Prostate gland (tissue), 2 donors: ENCODE measurements around the gene SPAG7. TPM values are rescaled to one million over a fixed set of nuclear protein-coding genes. Genes with fewer than 3 reads are reported as not detected.

Experiments
- DNase-seq: peaks from one replicate; pipeline ENCODE4 v3.0.0-alpha.2; 2019; ENCODE audit warnings: low spot score
- H3K27ac ChIP-seq, 2 donors: fragments of 200-600 bp; sonication (generic); 2 replicates each; pipeline ENCODE4 v1.5.1; 2017 to 2019
- H3K27me3 ChIP-seq: fragments of 200-600 bp; sonication (generic); replicated peaks from 2 replicates; pipeline ENCODE4 v1.5.1; 2019; ENCODE audit not compliant: insufficient read depth
- H3K36me3 ChIP-seq, 2 donors: fragments of 200-600 bp; sonication (generic); 1 replicate in 1 of 2; 2 replicates in 1 of 2; pipeline versions ENCODE4 v1.5.1 to v1.8.1; 2017 to 2019
- H3K4me1 ChIP-seq: fragments of 200-600 bp; sonication (generic); replicated peaks from 2 replicates; pipeline ENCODE4 v1.5.1; 2019
- H3K4me3 ChIP-seq, 2 donors: fragments of 200-600 bp; sonication (generic); 2 replicates each; pipeline ENCODE4 v1.5.1; 2017 to 2019
- H3K9me3 ChIP-seq: fragments of 200-600 bp; sonication (generic); 2 replicates; pipeline ENCODE4 v1.5.1; 2017
- POLR2A ChIP-seq: fragments of 450-650 bp; IDR thresholded peaks from one replicate; pipeline ENCODE4 v1.6.1; 2016; ENCODE audit warnings: antibody characterized with exemption, mild to moderate bottlenecking
- POLR2AphosphoS5 ChIP-seq: sonication (generic); formaldehyde crosslinking; IDR thresholded peaks from one replicate; pipeline ENCODE4 v1.6.1; 2017; ENCODE audit warnings: antibody characterized with exemption
- WGBS: methylation state at CpG from one replicate; pipeline ENCODE4 v1.1.5; 2018; 5-methylcytosine and 5-hydroxymethylcytosine counted together
- intact Hi-C: fragments of 100-400 bp; cut with DNase I; formaldehyde crosslinking; loops from one replicate; pipeline ENCODE4 v1.14.2; 2022
- total RNA-seq, 2 donors: library from RNA; depleted of rRNA; stranded (reverse); fragments of >200 nt; gene quantifications; one replicate each; pipeline ENCODE4 v1.1.0, GENCODE V29; 2016
- TF ChIP-seq, protein P1 (sequence below), 4 experiments: fragments of 200-600 bp in 2 of 4; fragments of 450-650 bp in 2 of 4; sonication (generic) in 2 of 4; IDR thresholded peaks; 1 replicate in 3 of 4; 2 replicates in 1 of 4; pipeline ENCODE4 v1.5.1; 2016 to 2019; ENCODE audit warnings: antibody characterized with exemption in 4 of 4, mild to moderate bottlenecking in 2 of 4, moderate library complexity in 2 of 4

SPAG7 gene
- total RNA-seq, 2 donors from 2014 or later = 54.2 to 72.0 TPM

DNA sequence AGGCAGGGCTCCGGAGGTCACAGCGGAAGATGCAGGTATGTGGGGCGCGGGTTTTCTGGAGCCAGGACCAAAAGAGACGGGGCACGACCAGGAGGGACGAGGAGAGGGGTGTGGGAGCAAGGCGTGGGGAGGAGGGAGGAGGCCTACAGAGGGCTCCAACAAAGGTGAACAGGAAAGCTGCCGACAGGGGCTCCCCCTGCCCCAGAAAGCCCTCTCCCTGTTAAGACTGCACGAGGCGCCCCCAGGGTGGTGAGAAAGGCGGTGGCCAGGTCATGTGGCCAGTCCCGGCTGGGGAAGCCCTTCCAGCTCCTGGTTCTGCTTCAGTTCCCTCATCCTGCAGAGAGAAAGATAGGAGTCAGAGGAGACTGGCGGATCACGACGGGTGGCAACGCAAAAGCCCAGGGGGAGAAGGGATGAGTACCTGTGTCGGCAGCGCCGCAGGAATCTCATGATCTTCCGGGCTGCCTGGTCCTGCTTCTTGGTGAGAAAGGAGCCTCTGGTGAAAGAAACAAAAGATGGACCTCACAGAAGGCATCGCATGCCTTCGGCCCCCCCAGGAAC is 949 bp upstream of the SPAG7 start:
- H3K27ac ChIP-seq = peak overlapping the region; percentile 94 to 96
- H3K4me1 ChIP-seq = peaks cover 12% of the 10 kb centered on the region
- 25% methylated on average over 23 of the region's 23 CpGs for WGBS
- H3K36me3 ChIP-seq = peaks cover 4 to 8% of the 10 kb centered on the region in 2 donors
- no peak for DNase-seq
- peak overlapping the region; percentile 48 to 63 for H3K4me3 ChIP-seq
- intact Hi-C loops = no loop called here
- TF ChIP-seq POLR2A (no peak), POLR2AphosphoS5 (no peak)
- TF ChIP-seq, protein P1, sequence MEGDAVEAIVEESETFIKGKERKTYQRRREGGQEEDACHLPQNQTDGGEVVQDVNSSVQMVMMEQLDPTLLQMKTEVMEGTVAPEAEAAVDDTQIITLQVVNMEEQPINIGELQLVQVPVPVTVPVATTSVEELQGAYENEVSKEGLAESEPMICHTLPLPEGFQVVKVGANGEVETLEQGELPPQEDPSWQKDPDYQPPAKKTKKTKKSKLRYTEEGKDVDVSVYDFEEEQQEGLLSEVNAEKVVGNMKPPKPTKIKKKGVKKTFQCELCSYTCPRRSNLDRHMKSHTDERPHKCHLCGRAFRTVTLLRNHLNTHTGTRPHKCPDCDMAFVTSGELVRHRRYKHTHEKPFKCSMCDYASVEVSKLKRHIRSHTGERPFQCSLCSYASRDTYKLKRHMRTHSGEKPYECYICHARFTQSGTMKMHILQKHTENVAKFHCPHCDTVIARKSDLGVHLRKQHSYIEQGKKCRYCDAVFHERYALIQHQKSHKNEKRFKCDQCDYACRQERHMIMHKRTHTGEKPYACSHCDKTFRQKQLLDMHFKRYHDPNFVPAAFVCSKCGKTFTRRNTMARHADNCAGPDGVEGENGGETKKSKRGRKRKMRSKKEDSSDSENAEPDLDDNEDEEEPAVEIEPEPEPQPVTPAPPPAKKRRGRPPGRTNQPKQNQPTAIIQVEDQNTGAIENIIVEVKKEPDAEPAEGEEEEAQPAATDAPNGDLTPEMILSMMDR (IDR thresholded peaks at IDR 0.05) = no peak
- H3K27me3 ChIP-seq = no peaks in the 10 kb centered on the region
- no peaks in the 10 kb centered on the region for H3K9me3 ChIP-seq

DNA sequence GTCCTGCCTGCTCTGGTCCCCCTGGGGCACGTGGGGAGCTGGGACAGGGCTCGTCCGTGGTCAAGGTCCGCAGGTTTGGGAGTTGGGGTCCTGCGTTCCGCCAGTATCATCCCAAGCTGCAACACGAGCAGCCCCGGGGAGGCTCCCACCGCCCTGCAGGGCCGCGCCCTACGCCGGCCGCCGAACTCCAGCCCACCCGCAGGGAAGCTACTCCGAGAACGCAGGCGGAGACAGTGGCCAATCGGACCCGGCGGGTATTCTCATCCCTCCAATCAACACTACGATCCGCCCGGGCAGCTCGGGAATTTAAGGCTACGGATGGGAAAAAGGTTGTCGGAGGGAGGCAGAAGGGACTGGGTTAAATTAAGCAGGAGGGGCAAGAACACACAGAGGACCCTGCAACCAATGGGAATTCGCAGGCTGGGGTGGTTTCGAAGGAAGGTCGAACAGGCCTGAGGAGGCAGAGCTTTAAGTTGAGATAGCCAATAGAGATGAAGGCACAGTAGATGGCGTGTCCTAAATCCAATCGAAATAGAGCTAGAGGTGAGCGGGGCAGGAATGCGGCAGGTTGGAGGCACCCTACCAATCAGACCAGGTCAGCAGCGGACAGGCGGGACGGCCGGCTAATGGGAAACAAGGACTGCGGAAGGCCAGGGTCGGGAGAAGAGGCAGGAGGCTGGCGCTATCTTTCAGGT is 626 bp downstream of the SPAG7 start:
- intact Hi-C loops = loop anchor here (2.0 kb wide), 2 partner anchors 18 to 30 kb away; partner anchors contain the start of genes INCA1, KIF1C and PFN1
- peak overlapping the region; percentile 94 to 96 for H3K27ac ChIP-seq
- TF ChIP-seq POLR2AphosphoS5 (peak; percentile 86), POLR2A (peak; percentile 42)
- TF ChIP-seq, protein P1 (IDR thresholded peaks at IDR 0.05) = peak in 1 of 4 experiments; percentile 14
- peak; percentile 100 for DNase-seq
- no peaks in the 10 kb centered on the region for H3K9me3 ChIP-seq
- peak overlapping the region; percentile 48 to 63 for H3K4me3 ChIP-seq
- peaks cover 0 to 8% of the 10 kb centered on the region in 2 donors for H3K36me3 ChIP-seq
- H3K4me1 ChIP-seq = peaks cover 12% of the 10 kb centered on the region
- WGBS = under 1% methylated on average over 40 of the region's 42 CpGs
- no peaks in the 10 kb centered on the region for H3K27me3 ChIP-seq

DNA sequence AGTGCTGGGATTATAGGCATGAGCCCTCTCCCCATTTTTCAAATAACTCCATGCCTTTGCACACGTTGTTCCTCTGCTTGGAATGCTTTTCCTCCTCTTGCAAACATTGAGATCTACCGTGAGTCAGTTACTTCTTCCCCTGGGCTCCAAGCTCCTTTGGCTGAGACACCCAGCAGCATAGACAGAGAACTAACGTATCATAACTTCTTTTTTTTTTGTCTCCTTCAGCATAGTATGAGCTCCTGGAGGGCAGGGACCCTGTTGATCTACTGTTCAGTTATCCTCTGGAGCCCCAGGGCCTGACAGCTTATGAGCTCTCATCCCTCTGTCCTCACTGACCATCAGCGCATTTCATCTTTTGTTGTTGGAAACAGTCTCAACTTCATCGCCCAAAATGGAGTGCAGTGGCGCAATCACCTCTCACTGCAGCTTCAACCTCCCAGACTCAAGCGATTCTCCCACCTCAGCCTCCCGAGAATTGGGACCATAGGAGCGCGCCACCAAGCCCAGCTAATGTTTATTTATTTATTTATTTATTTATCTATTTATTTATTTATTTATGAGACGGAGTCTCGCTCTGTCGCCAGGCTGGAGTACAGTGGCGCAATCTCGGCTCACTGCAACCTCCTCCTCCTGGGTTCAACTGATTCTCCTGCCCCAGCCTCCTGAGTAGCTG is 2.2 kb downstream of the SPAG7 start:
- no peak for TF ChIP-seq POLR2A
- no peak for TF ChIP-seq POLR2AphosphoS5
- TF ChIP-seq, protein P1 (IDR thresholded peaks at IDR 0.05) = no peak
- Histone ChIP-seq H3K27ac (peak overlapping the region in 1 of 2 donors; percentile 96), H3K4me1 (peaks cover 12% of the 10 kb centered on the region), H3K9me3 (no peaks in the 10 kb centered on the region), H3K36me3 (peaks cover 0 to 8% of the 10 kb centered on the region in 2 donors), H3K4me3 (no peak overlapping the region), H3K27me3 (no peaks in the 10 kb centered on the region)
- no peak for DNase-seq
- WGBS = 95% methylated on average over 15 of the region's 15 CpGs
- intact Hi-C loops = no loop called here

DNA sequence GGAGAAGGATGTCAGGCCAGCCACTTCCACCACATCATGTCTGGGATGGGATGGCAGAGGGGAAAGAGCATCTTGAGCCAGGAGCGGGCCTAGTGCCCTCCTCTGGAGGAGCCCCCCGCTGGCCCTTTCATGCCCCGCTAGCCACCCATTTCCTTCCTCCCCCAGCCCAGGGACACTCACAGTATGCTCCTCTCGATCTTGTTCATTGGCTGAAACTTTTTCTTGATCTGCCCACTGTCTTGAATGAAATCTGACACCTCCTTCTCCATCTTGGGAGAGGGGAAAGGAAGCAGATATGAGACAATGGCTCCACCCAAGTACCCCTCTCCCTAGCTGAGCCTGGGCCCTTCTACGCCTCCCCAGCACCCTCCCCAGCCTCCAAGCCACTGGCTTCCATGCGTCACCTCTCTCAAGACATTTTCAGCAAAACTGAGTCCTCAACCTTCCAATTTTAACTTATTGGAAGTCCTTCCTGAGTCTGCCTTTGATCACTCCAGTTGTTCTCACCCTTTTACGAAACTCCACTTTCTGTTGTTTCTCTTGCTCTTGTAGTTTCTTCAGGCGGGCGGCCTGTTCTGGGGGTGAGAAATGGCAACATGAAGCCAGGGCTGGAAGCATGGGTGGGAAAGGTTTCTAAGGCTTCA is 7.2 kb downstream of the SPAG7 start:
- H3K4me1 ChIP-seq = no peaks in the 10 kb centered on the region
- H3K36me3 ChIP-seq = peaks cover 0 to 9% of the 10 kb centered on the region in 2 donors
- H3K4me3 ChIP-seq = no peak overlapping the region
- no peak overlapping the region for H3K27ac ChIP-seq
- 83% methylated on average over 9 of the region's 9 CpGs for WGBS
- no peak for DNase-seq
- H3K27me3 ChIP-seq = no peaks in the 10 kb centered on the region
- intact Hi-C loops = no loop called here
- no peaks in the 10 kb centered on the region for H3K9me3 ChIP-seq
- TF ChIP-seq, protein P1 (IDR thresholded peaks at IDR 0.05) = no peak
- TF ChIP-seq POLR2AphosphoS5 (no peak), POLR2A (no peak)
